HG03354 (cell line): ENCODE measurements around the gene GFOD1.

Experiments used
- ATAC-seq: cut with Tn5 transposase; IDR thresholded peaks from one replicate; pipeline ENCODE4 v1.9.1; 2021; ENCODE audit warnings: mild to moderate bottlenecking; ENCODE audit not compliant: unreplicated experiment, poor library complexity, severe bottlenecking

The GFOD1 gene

GRCh38 chr6:13488015-13488895 is 855 bp upstream of the GFOD1 start:
- no peak for ATAC-seq

GRCh38 chr6:13486679-13487121 is 700 bp downstream of the GFOD1 start:
- ATAC-seq = peak; percentile 45

GRCh38 chr6:13485923-13486562 is 1.4 kb downstream of the GFOD1 start:
- ATAC-seq = no peak

GRCh38 chr6:13485303-13485702 is 2.1 kb downstream of the GFOD1 start:
- no peak for ATAC-seq

- no peak for ATAC-seq
These were observed 2.6 kb downstream of the GFOD1 start for GRCh38 chr6:13484827-13485226.

GRCh38 chr6:13484138-13484708 is 3.2 kb downstream of the GFOD1 start:
- no peak for ATAC-seq

GRCh38 chr6:13480631-13481501 is 6.5 kb downstream of the GFOD1 start:
- no peak for ATAC-seq

- no peak for ATAC-seq
These were observed 7.4 kb downstream of the GFOD1 start for GRCh38 chr6:13479971-13480434.

GRCh38 chr6:13479206-13479800 is 8.1 kb downstream of the GFOD1 start:
- ATAC-seq = no peak

GRCh38 chr6:13478525-13478966 is 8.9 kb downstream of the GFOD1 start:
- peak; percentile 52 for ATAC-seq

GRCh38 chr6:13474787-13475186 is 12.6 kb downstream of the GFOD1 start:
- ATAC-seq = no peak

GRCh38 chr6:13474360-13474759 is 13.0 kb downstream of the GFOD1 start:
- ATAC-seq = no peak

- no peak for ATAC-seq
These were observed 13.6 kb downstream of the GFOD1 start for GRCh38 chr6:13473768-13474165.

- no peak for ATAC-seq
These were observed 14.2 kb downstream of the GFOD1 start for GRCh38 chr6:13472976-13473767.

GRCh38 chr6:13472099-13472498 is 15.3 kb downstream of the GFOD1 start:
- no peak for ATAC-seq

GRCh38 chr6:13471184-13471583 is 16.2 kb downstream of the GFOD1 start:
- no peak for ATAC-seq

- no peak for ATAC-seq
These were observed 16.9 kb downstream of the GFOD1 start for GRCh38 chr6:13470238-13471140.

GRCh38 chr6:13469693-13470092 is 17.7 kb downstream of the GFOD1 start:
- ATAC-seq = no peak
